K562 (cell line): ENCODE measurements around the gene NDUFA5. TPM values are rescaled to one million over a fixed set of nuclear protein-coding genes. Genes with fewer than 3 reads are reported as not detected.

Experiments
- ATAC-seq: fragments of 200-7000 bp; cut with Tn5 transposase; 3 replicates; pipeline ENCODE4 v1.9.1; 2020; ENCODE audit warnings: moderate library complexity
- BruUV-seq: library from RNA; stranded (reverse); fragments of 400-500 nt; replicated peaks from 2 replicates; lab custom pipeline; 2021; lab: Mats Ljungman, UMichigan
- CTCF ChIA-PET: fragments of 300-600 bp; formaldehyde crosslinking; extraction: SDS; loops from one replicate; lab custom pipeline; 2021; ENCODE audit warnings: low intra/inter-chr PET ratio; lab: Yijun Ruan, JAX
- POLR2A ChIA-PET: fragments of 300-600, 350-650 bp; sonication (Branson Sonifier 250); formaldehyde crosslinking; extraction: SDS; loops from one replicate; lab custom pipeline; 2021; ENCODE audit warnings: antibody characterized with exemption, inconsistent platforms; lab: Yijun Ruan, JAX
- DNase-seq, 4 experiments: peaks; one replicate each; pipeline versions ENCODE4 v3.0.0 to v3.0.0-alpha.2; 2011 to 2018; ENCODE audit warnings: low spot score in 3 of 4, mixed read lengths in 3 of 4; ENCODE audit errors: extremely low read depth in 1 of 4
- FAIRE-seq: peaks from 2 replicates; lab custom pipeline; 2011; peaks lifted over from hg19 to GRCh38; lab: Jason Lieb, UNC
- H2AFZ ChIP-seq: 2 replicates; pipeline ENCODE4 v1.6.0; 2011; ENCODE audit warnings: low read depth, low read length, control low read depth, inconsistent platforms
- H3K27ac ChIP-seq: fragments of 200-600 bp; 3 replicates; pipeline ENCODE4 v1.8.0; 2011; ENCODE audit warnings: low read depth, mild to moderate bottlenecking, control low read depth, inconsistent platforms, low read length, moderate library complexity, mixed read lengths; ENCODE audit errors: extremely low read depth
- H3K27me3 ChIP-seq, 2 experiments: fragments of 300-600 bp in 1 of 2; 2 replicates in 1 of 2; 3 replicates in 1 of 2; pipeline versions ENCODE4 v1.6.0 to v1.8.0; 2011; ENCODE audit warnings: inconsistent platforms in 2 of 2, low read length in 2 of 2, mild to moderate bottlenecking in 1 of 2, mixed read lengths in 1 of 2, moderate library complexity in 1 of 2; ENCODE audit not compliant: control insufficient read depth in 2 of 2, insufficient read depth in 2 of 2
- H3K36me3 ChIP-seq: fragments of 300-600 bp; 3 replicates; pipeline ENCODE4 v1.8.0; 2011; ENCODE audit warnings: mild to moderate bottlenecking, low read length, inconsistent platforms; ENCODE audit not compliant: control insufficient read depth, insufficient read depth
- H3K4me1 ChIP-seq, 2 experiments: fragments of 200-600 bp in 1 of 2; replicated peaks in 1 of 2; 2 replicates in 1 of 2; 3 replicates in 1 of 2; pipeline versions ENCODE4 v1.5.1 to v1.8.0; 2011; ENCODE audit warnings: inconsistent platforms in 2 of 2, low read length in 2 of 2, mild to moderate bottlenecking in 1 of 2, mixed read lengths in 1 of 2, moderate library complexity in 1 of 2; ENCODE audit not compliant: control insufficient read depth in 2 of 2, insufficient read depth in 2 of 2
- H3K4me2 ChIP-seq: 2 replicates; pipeline ENCODE4 v1.6.1; 2011; ENCODE audit warnings: low read length, control low read depth, inconsistent platforms, mixed read lengths; ENCODE audit not compliant: insufficient read depth
- H3K4me3 ChIP-seq: fragments of 200-600 bp; sonication (generic), shearing (Covaris generic); 2 replicates; pipeline ENCODE4 v1.5.1; 2016; ENCODE audit warnings: control low read depth, inconsistent platforms
- H3K79me2 ChIP-seq: fragments of 200-600 bp; 3 replicates; pipeline ENCODE4 v1.8.0; 2011; ENCODE audit warnings: low read length, inconsistent platforms; ENCODE audit not compliant: control insufficient read depth, insufficient read depth
- H3K9ac ChIP-seq, 2 experiments: 2 replicates each; pipeline versions ENCODE4 v1.6.0 to v1.6.1; 2011; ENCODE audit warnings: low read depth in 2 of 2, low read length in 2 of 2, control low read depth in 1 of 2, inconsistent platforms in 1 of 2, mild to moderate bottlenecking in 1 of 2, mixed read lengths in 1 of 2; ENCODE audit not compliant: insufficient read depth in 1 of 2
- H3K9me1 ChIP-seq: one replicate; pipeline ENCODE4 v1.6.0; 2011; ENCODE audit warnings: inconsistent platforms, mild to moderate bottlenecking, low read length, moderate library complexity; ENCODE audit not compliant: control insufficient read depth, insufficient read depth
- H3K9me3 ChIP-seq: replicated peaks from 2 replicates; pipeline ENCODE4 v1.5.1; 2011; ENCODE audit warnings: low read depth, low read length, inconsistent platforms; ENCODE audit not compliant: control insufficient read depth, insufficient read depth
- H4K20me1 ChIP-seq: replicated peaks from 2 replicates; pipeline ENCODE4 v1.6.1; 2011; ENCODE audit warnings: low read length, inconsistent platforms, mixed read lengths; ENCODE audit not compliant: control insufficient read depth, insufficient read depth
- ARID2 ChIP-seq: fragments of 450-650 bp; IDR thresholded peaks from 2 replicates; pipeline ENCODE4 v1.6.1; 2017; ENCODE audit warnings: antibody characterized with exemption, mild to moderate bottlenecking
- C11orf30 ChIP-seq: fragments of 450-650 bp; IDR thresholded peaks from 2 replicates; pipeline ENCODE4 v1.6.1; 2016; ENCODE audit warnings: low read depth, mild to moderate bottlenecking
- KDM2B ChIP-seq: fragments of 250-450 bp; sonication (Bioruptor Pico); IDR thresholded peaks from 2 replicates; pipeline ENCODE4 v1.8.0; 2021; ENCODE audit warnings: mild to moderate bottlenecking, moderate library complexity
- MAFF ChIP-seq: IDR thresholded peaks from 2 replicates; pipeline ENCODE4 v1.6.1; 2012; ENCODE audit warnings: low read length, improper control_type of control experiment
- MAFG ChIP-seq: fragments of 450-650 bp; conservative IDR thresholded peaks from 2 replicates; pipeline ENCODE4 v1.6.1; 2016; ENCODE audit warnings: missing genetic modification characterization, missing compliant biosample characterization
- SOX6 ChIP-seq: fragments of 450-650 bp; IDR thresholded peaks from 2 replicates; pipeline ENCODE4 v1.6.1; 2014; ENCODE audit warnings: mild to moderate bottlenecking
- ZNF316 ChIP-seq: fragments of 450-650 bp; IDR thresholded peaks from 2 replicates; pipeline ENCODE4 v1.6.1; 2016
- ZNF507 ChIP-seq: conservative IDR thresholded peaks from 2 replicates; pipeline ENCODE4 v1.6.1; 2017; ENCODE audit warnings: missing genetic modification characterization, missing compliant biosample characterization
- ZNF57 ChIP-seq: fragments of 450-650 bp; formaldehyde crosslinking; IDR thresholded peaks from 2 replicates; pipeline ENCODE4 v1.4.0; 2020; ENCODE audit warnings: mild to moderate bottlenecking, moderate library complexity
- ZNF695 ChIP-seq: fragments of 450-650 bp; formaldehyde crosslinking; IDR thresholded peaks from 2 replicates; pipeline ENCODE4 v1.4.0; 2020; ENCODE audit warnings: mild to moderate bottlenecking, moderate library complexity
- WGBS: fragments of 100-300 bp; shearing (Covaris generic); methylation state at CpG from one replicate; pipeline ENCODE4 v1.1.6; 2016; ENCODE audit warnings: low coverage, mixed read lengths; ENCODE audit not compliant: insufficient coverage; ENCODE audit errors: missing lambda C conversion rate; 5-methylcytosine and 5-hydroxymethylcytosine counted together
- in situ Hi-C: fragments of 300-500 bp; cut with MboI; formaldehyde crosslinking; loops from 4 replicates; pipeline ENCODE4 v1.15.0; 2018; ENCODE audit warnings: inconsistent platforms, mixed read lengths
- intact Hi-C: fragments of 100-400 bp; cut with micrococcal nuclease; formaldehyde crosslinking; loops from 2 replicates; pipeline ENCODE4 v1.14.2; 2022
- polyA plus RNA-seq, 8 experiments: library from polyadenylated mRNA; depleted of rRNA in 4 of 8; stranded (reverse) in 5 of 8; unstranded in 3 of 8; fragments of >200 nt; fragmentation: Nextera tagmentation in 2 of 8; fragmentation: Illumina TruSeq in 1 of 8; extraction: Ambion mirVana in 2 of 8; extraction: Trizol in 1 of 8; gene quantifications; 2 replicates each; pipeline versions ENCODE4 v1.2.1 to v1.2.3, GENCODE V29; 2011 to 2014; ENCODE audit warnings: inconsistent platforms in 1 of 8, missing spikeins in 1 of 8
- total RNA-seq, 7 experiments: library from RNA; depleted of rRNA in 6 of 7; stranded (reverse); fragments of >200 nt in 6 of 7; fragmentation: Illumina TruSeq in 2 of 7; extraction: Trizol in 2 of 7; gene quantifications; 2 replicates each; pipeline versions ENCODE4 v1.2.1 to v1.2.3, GENCODE V29; 2011 to 2021; ENCODE audit warnings: low replicate concordance in 1 of 7

The NDUFA5 gene
- total and polyA plus RNA-seq, 9 of the 15 experiments (the other 6 are each of a cell fraction or from before 2014, with no cell fraction given), result 155 to 677 (median 269) TPM

DNA sequence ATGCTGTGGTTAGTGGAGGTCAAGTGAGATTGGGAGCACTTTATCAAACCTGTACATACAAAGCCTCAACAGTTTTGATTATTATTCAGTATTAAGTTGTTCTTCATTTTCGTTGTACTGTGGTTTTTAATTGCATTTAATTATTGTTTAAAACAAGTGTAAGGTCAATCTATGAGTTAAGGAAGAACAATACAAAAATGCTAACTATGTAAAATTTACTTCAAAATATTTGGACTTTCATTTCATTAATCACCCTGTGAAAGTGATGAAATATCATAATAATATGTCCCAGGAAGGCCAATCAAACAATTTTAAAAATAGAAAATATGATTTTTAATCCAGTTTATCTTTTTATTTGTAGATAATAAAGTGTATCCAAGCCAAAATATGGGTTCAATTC is 13.6 kb upstream of the NDUFA5 start:
- Histone ChIP-seq H3K4me3 (no peak overlapping the region), H3K9me1 (no peaks in the 10 kb centered on the region), H2AFZ (no peak overlapping the region; the same call in 1 of the 2 replicates), H3K4me2 (no peak overlapping the region), H3K9ac (no peak overlapping the region), H3K4me1 (peaks cover 0 to 7% of the 10 kb centered on the region in 2 experiments; a peak in 4 of 5 replicates), H4K20me1 (no peaks in the 10 kb centered on the region), H3K27me3 (no peaks in the 10 kb centered on the region), H3K27ac (no peak overlapping the region), H3K79me2 (no peaks in the 10 kb centered on the region), H3K9me3 (no peaks in the 10 kb centered on the region), H3K36me3 (no peaks in the 10 kb centered on the region)
- ChIA-PET CTCF (no interaction called here), POLR2A (interaction anchor here (1.6 to 1.8 kb wide), 2 partner anchors 13 to 23 kb away, joined by 5 to 12 read pairs; partner anchors contain the start of gene NDUFA5)
- FAIRE-seq (no peak), ATAC-seq (no peak), DNase-seq (no peak)
- TF ChIP-seq C11orf30, result peak; percentile 87
- TF ChIP-seq KDM2B (CRISPR knock-in tag), result no peak
- 0 out of 2 replicates have a peak, but pooled peaks have one; percentile 40 for TF ChIP-seq ZNF507 (tag)
- TF ChIP-seq MAFF, result peak; percentile 29; the same call in 1 of the 2 replicates
- TF ChIP-seq SOX6, result 0 out of 2 replicates have a peak, but pooled peaks have one; percentile 13
- TF ChIP-seq ZNF57 (CRISPR knock-in tag), result no peak
- TF ChIP-seq ZNF695 (CRISPR knock-in tag), result no peak
- no peak for TF ChIP-seq ARID2
- peak; percentile 90 for TF ChIP-seq ZNF316
- peak; percentile 69 for TF ChIP-seq MAFG (tag)
- intact Hi-C loops (no loop called here), in situ Hi-C loops (no loop called here)
- no TSS peak for BruUV-seq
- WGBS, result 3% methylated on average over 1 of the region's 1 CpG
